Measurements from ENCODE around the gene SERPINB7.

The SERPINB7 gene

GRCh38 chr18:63850020-63850419 is 74.8 kb downstream of the SERPINB7 start:
- DNase-seq: no peak

- no peak for DNase-seq
Observed at GRCh38 chr18:63850636-63851035, 75.4 kb downstream of the SERPINB7 start.
